ENCODE measurements around the gene SORCS2.
A peak's percentile ranks its signal among the peaks of the same experiment; 100 is the strongest.

Gene SORCS2

DNA sequence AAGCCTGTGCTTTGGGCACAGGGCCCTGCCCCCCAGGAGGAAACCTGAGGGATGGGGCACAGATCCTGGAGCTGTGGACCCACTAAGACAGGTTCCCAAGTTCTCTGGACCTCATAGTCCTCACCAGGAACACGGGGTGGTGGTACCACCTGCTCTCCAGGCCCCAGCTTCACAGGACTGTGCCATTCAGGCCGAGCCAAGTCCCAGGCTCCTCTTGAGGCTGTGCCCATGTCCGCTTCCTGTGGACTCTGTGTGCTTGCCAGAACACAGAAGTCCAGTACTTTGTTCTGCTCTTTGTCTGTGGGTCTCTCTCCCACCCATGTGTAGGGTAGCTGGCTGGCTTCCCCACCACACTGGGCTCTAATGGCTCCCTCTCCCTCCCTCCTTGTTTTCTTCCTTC, 346.8 kb downstream of the SORCS2 start:
- Histone ChIP-seq H3K9me3 (no peaks in the 10 kb centered on the region), H3K27me3 (no peaks in the 10 kb centered on the region), H3K36me3 (no peaks in the 10 kb centered on the region), H3K4me1 (peaks cover 11% of the 10 kb centered on the region), H3K4me3 (ENCODE audit: low read depth, low read length) (peak overlapping the region; percentile 49)
- TF ChIP-seq, protein P1, sequence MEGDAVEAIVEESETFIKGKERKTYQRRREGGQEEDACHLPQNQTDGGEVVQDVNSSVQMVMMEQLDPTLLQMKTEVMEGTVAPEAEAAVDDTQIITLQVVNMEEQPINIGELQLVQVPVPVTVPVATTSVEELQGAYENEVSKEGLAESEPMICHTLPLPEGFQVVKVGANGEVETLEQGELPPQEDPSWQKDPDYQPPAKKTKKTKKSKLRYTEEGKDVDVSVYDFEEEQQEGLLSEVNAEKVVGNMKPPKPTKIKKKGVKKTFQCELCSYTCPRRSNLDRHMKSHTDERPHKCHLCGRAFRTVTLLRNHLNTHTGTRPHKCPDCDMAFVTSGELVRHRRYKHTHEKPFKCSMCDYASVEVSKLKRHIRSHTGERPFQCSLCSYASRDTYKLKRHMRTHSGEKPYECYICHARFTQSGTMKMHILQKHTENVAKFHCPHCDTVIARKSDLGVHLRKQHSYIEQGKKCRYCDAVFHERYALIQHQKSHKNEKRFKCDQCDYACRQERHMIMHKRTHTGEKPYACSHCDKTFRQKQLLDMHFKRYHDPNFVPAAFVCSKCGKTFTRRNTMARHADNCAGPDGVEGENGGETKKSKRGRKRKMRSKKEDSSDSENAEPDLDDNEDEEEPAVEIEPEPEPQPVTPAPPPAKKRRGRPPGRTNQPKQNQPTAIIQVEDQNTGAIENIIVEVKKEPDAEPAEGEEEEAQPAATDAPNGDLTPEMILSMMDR (IDR thresholded peaks at IDR 0.05; ENCODE audit: low read depth, low read length): no peak
- DNase-seq: no peak

GRCh38 chr4:7539659-7540058, 347.3 kb downstream of the SORCS2 start:
- H3K36me3 ChIP-seq: no peaks in the 10 kb centered on the region
- peaks cover 11% of the 10 kb centered on the region for H3K4me1 ChIP-seq
- TF ChIP-seq, protein P1 (IDR thresholded peaks at IDR 0.05; ENCODE audit: low read depth, low read length): no peak
- peak overlapping the region; percentile 49 for H3K4me3 ChIP-seq (ENCODE audit: low read depth, low read length)
- no peaks in the 10 kb centered on the region for H3K27me3 ChIP-seq
- no peaks in the 10 kb centered on the region for H3K9me3 ChIP-seq
- peak; percentile 100 for DNase-seq

DNA sequence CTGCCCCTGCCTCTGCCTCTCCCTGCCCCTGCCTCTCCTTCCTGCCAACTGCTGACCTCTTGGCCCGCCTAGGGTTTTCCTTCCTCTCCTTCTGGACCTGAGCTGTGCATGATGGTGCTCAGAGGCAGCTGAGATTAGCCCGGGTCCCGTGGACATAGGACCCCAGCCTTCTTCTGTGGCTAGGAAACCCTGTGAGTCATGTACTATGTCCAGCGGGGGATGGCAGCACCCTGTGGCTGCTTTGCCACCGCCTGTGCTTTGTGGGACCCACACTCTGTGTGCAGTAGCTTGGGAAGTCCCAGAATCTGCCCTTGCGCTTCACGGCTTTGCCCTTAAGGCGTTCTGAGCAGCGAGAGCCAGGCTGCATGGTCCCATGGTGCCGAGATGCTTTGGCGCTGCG, 347.9 kb downstream of the SORCS2 start:
- Histone ChIP-seq H3K36me3 (no peaks in the 10 kb centered on the region), H3K9me3 (no peaks in the 10 kb centered on the region), H3K4me1 (peaks cover 11% of the 10 kb centered on the region), H3K27me3 (no peaks in the 10 kb centered on the region), H3K4me3 (ENCODE audit: low read depth, low read length) (peak overlapping the region; percentile 66)
- TF ChIP-seq, protein P1 (IDR thresholded peaks at IDR 0.05; ENCODE audit: low read depth, low read length): no peak
- DNase-seq: peak; percentile 58

GRCh38 chr4:7540654-7541413, 348.5 kb downstream of the SORCS2 start:
- Histone ChIP-seq H3K36me3 (no peaks in the 10 kb centered on the region), H3K27me3 (no peaks in the 10 kb centered on the region), H3K4me1 (peaks cover 11% of the 10 kb centered on the region), H3K4me3 (ENCODE audit: low read depth, low read length) (peak overlapping the region; percentile 66), H3K9me3 (no peaks in the 10 kb centered on the region)
- DNase-seq: no peak
- TF ChIP-seq, protein P1 (IDR thresholded peaks at IDR 0.05; ENCODE audit: low read depth, low read length): no peak

DNA sequence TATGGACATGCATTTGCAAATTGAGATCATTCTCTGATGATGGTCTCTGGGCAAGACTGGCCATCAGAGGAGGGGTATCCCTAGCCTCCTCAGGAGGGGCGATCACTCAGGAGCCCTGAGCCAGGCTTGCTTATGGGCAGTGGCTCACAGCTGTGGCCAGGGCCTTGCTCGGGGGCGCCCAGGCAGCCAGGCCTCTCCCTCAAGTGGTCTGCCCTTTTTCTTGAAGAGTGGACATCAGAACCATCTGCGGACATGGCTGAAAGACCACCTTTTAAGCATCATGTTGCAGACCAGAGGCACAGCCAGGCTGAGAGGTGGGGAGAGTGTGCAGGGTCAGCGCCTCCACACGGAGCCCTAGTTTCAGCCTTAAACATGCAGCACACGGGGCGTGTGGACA, 349.1 kb downstream of the SORCS2 start:
- DNase-seq: no peak
- Histone ChIP-seq H3K4me3 (ENCODE audit: low read depth, low read length) (no peak overlapping the region), H3K36me3 (no peaks in the 10 kb centered on the region), H3K27me3 (no peaks in the 10 kb centered on the region), H3K4me1 (peaks cover 11% of the 10 kb centered on the region), H3K9me3 (no peaks in the 10 kb centered on the region)
- TF ChIP-seq, protein P1 (IDR thresholded peaks at IDR 0.05; ENCODE audit: low read depth, low read length): no peak

GRCh38 chr4:7542781-7543180, 350.4 kb downstream of the SORCS2 start:
- no peaks in the 10 kb centered on the region for H3K36me3 ChIP-seq
- no peaks in the 10 kb centered on the region for H3K27me3 ChIP-seq
- TF ChIP-seq, protein P1 (IDR thresholded peaks at IDR 0.05; ENCODE audit: low read depth, low read length): no peak

More at GRCh38 chr4:7542781-7543180, 350.4 kb downstream of the SORCS2 start:
- Histone ChIP-seq H3K9me3 (no peaks in the 10 kb centered on the region), H3K4me3 (ENCODE audit: low read depth, low read length) (no peak overlapping the region), H3K4me1 (peaks cover 11% of the 10 kb centered on the region)
- DNase-seq: no peak

All from BE2C (cell line).